HEK293T (cell line): ENCODE measurements around the gene SLC9A7.

Experiments used
- FOXM1 ChIP-seq: fragments of 450-650 bp; IDR thresholded peaks from 2 replicates; pipeline ENCODE4 v1.6.1; 2017; ENCODE audit warnings: mild to moderate bottlenecking, borderline replicate concordance
- SP1 ChIP-seq: fragments of 450-650 bp; IDR thresholded peaks from 2 replicates; pipeline ENCODE4 v1.6.1; 2017

DNA sequence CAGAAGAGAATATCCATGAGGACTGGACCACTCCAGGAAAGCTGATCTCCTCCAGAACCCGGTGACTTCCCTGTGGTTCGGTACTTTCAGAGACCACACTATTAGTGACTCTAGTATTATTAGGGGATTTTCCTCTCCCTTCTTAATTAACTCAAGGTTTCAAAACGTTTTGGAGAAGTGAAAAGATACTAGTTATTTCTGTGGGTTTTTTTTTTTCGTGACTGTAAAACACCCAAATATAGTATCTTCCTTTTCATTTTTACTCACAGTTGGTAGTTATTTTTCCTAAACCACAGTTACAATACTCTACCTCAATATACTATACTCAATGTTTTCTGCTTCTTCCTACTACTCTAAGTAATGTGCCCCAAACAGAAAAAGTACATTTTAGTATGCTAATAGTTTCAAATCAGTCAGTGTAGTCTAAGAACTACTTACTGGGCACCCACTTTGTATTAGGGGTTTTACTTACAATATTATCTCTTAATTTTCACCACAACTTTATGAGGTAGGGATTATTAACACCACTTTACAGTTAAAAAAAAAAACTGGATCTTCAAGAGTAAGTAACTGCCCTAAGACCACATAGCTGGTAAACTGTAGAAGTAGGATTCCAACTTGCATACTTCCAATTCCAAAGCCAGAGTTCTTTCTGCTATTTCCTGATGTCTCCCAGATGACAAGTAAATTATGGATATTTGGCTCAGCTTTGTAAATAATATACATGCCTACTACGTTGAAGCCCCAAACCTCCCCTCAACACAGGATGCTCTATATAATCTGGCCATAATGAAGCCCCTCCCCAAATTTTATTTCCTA, 45.0 kb downstream of the SLC9A7 start:
- no peak for TF ChIP-seq FOXM1
- TF ChIP-seq SP1, result no peak
